ENCODE data around the gene FIGLA. TPM values are rescaled to one million over a fixed set of nuclear protein-coding genes. Genes with fewer than 3 reads are reported as not detected.

Gene FIGLA
- total RNA-seq, 1 donor from 2014 or later: not detected

DNA sequence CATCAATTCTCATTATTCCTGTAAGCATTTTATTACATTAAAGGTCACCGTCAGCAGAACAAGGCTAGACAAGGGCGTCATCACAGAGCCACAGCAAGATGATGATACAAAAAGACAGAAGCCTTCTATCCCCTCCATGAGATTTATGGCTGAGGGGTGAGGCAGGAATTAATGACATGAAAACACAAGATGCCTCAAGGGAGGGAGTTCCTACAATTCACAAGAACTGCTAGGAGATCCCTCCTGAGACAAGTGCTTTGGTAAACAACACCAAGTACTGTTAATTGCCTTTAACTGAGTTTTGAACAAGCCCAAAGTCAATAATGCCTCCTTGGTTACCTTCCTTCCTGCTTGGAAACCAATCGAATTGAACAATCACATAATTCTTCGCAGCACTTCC is 36.5 kb downstream of the FIGLA start:
- no peak for ATAC-seq (ENCODE audit: low read depth)

GRCh38 chr2:70753031-70753430 is 37.4 kb downstream of the FIGLA start:
- TF ChIP-seq, protein P1, sequence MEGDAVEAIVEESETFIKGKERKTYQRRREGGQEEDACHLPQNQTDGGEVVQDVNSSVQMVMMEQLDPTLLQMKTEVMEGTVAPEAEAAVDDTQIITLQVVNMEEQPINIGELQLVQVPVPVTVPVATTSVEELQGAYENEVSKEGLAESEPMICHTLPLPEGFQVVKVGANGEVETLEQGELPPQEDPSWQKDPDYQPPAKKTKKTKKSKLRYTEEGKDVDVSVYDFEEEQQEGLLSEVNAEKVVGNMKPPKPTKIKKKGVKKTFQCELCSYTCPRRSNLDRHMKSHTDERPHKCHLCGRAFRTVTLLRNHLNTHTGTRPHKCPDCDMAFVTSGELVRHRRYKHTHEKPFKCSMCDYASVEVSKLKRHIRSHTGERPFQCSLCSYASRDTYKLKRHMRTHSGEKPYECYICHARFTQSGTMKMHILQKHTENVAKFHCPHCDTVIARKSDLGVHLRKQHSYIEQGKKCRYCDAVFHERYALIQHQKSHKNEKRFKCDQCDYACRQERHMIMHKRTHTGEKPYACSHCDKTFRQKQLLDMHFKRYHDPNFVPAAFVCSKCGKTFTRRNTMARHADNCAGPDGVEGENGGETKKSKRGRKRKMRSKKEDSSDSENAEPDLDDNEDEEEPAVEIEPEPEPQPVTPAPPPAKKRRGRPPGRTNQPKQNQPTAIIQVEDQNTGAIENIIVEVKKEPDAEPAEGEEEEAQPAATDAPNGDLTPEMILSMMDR (IDR thresholded peaks at IDR 0.05): no peak
- Mint-ChIP-seq H3K36me3 (ENCODE audit: low read depth) (peaks cover 2% of the 10 kb centered on the region), H3K27ac (no peak overlapping the region), H3K9me3 (no peaks in the 10 kb centered on the region), H3K4me3 (no peak overlapping the region), H3K27me3 (peaks cover 2% of the 10 kb centered on the region), H3K4me1 (peaks cover 9% of the 10 kb centered on the region)
- intact Hi-C loops (cut with micrococcal nuclease): no loop called here
- ChIA-PET CTCF (no interaction called here), POLR2A (no interaction called here)
- no peak for DNase-seq
- no peak for ATAC-seq (ENCODE audit: low read depth)

More for the DNA sequence above, 36.5 kb downstream of the FIGLA start:
- H3K27ac Mint-ChIP-seq: no peak overlapping the region
- ChIA-PET CTCF (no interaction called here), POLR2A (no interaction called here)
- DNase-seq: no peak
- H3K36me3 Mint-ChIP-seq (ENCODE audit: low read depth): peaks cover under 1% of the 10 kb centered on the region
- intact Hi-C loops (cut with micrococcal nuclease): no loop called here
- TF ChIP-seq, protein P1 (IDR thresholded peaks at IDR 0.05): no peak
- H3K9me3 Mint-ChIP-seq: no peaks in the 10 kb centered on the region
- H3K4me1 Mint-ChIP-seq: peaks cover 5% of the 10 kb centered on the region
- no peak overlapping the region for H3K4me3 Mint-ChIP-seq
- H3K27me3 Mint-ChIP-seq: peaks cover 2% of the 10 kb centered on the region

DNA sequence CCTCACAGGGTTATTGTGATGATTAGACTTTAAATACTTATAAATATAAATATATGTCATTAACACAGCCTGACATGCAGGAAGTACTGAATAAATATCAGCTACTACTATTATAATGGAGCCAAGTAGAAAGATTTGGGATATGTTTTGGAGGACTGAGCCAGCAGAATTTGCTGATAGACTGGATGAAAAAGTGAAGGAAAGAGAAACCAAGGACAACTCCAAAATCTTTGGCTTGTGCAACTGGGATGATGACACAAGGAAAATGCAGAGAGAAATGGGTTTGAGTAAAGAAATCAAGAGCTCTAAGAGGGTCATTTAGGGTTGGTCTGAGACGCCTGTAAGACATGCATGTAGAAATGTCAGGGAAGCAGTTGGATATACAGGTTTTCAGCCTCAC is 38.0 kb downstream of the FIGLA start:
- Mint-ChIP-seq H3K27ac (no peak overlapping the region), H3K4me3 (no peak overlapping the region), H3K4me1 (peaks cover 9% of the 10 kb centered on the region), H3K36me3 (ENCODE audit: low read depth) (peaks cover 2% of the 10 kb centered on the region), H3K9me3 (peaks cover 1% of the 10 kb centered on the region), H3K27me3 (no peaks in the 10 kb centered on the region)
- intact Hi-C loops (cut with micrococcal nuclease): no loop called here
- no peak for ATAC-seq (ENCODE audit: low read depth)
- no peak for DNase-seq
- ChIA-PET CTCF (no interaction called here), POLR2A (no interaction called here)
- TF ChIP-seq, protein P1 (IDR thresholded peaks at IDR 0.05): no peak

GRCh38 chr2:70751881-70752280 is 38.6 kb downstream of the FIGLA start:
- H3K4me3 Mint-ChIP-seq: no peak overlapping the region
- intact Hi-C loops (cut with micrococcal nuclease): no loop called here
- no peak for DNase-seq

GRCh38 chr2:70750320-70750719 is 40.1 kb downstream of the FIGLA start:
- ATAC-seq (ENCODE audit: low read depth) (no peak), DNase-seq (no peak)
- Mint-ChIP-seq H3K9me3 (peaks cover 3% of the 10 kb centered on the region), H3K4me1 (peaks cover 13% of the 10 kb centered on the region), H3K4me3 (no peak overlapping the region), H3K27me3 (no peaks in the 10 kb centered on the region), H3K36me3 (ENCODE audit: low read depth) (peaks cover 2% of the 10 kb centered on the region), H3K27ac (no peak overlapping the region)
- TF ChIP-seq, protein P1 (IDR thresholded peaks at IDR 0.05): no peak
- intact Hi-C loops (cut with micrococcal nuclease): no loop called here
- ChIA-PET CTCF (no interaction called here), POLR2A (no interaction called here)

More at GRCh38 chr2:70751881-70752280, 38.6 kb downstream of the FIGLA start:
- Mint-ChIP-seq H3K36me3 (ENCODE audit: low read depth) (peaks cover 2% of the 10 kb centered on the region), H3K4me1 (peaks cover 9% of the 10 kb centered on the region), H3K27me3 (no peaks in the 10 kb centered on the region), H3K9me3 (peaks cover 3% of the 10 kb centered on the region), H3K27ac (no peak overlapping the region)
- TF ChIP-seq, protein P1 (IDR thresholded peaks at IDR 0.05): no peak
- ATAC-seq (ENCODE audit: low read depth): no peak
- ChIA-PET POLR2A (no interaction called here), CTCF (no interaction called here)
